H1 (cell line): ENCODE measurements around the gene ENKUR. TPM values are rescaled to one million over a fixed set of nuclear protein-coding genes. Genes with fewer than 3 reads are reported as not detected.

Experiments
- CTCF ChIA-PET: fragments of 300-600 bp; sonication (Branson Sonifier 250); formaldehyde crosslinking; loops from one replicate; lab custom pipeline; 2021; ENCODE audit not compliant: partially characterized antibody; lab: Charles Lee
- POLR2A ChIA-PET: fragments of 300-600 bp; sonication (Branson Sonifier 250); formaldehyde crosslinking; loops from one replicate; lab custom pipeline; 2021; ENCODE audit warnings: inconsistent platforms; ENCODE audit not compliant: partially characterized antibody; lab: Charles Lee
- DNase-seq, 2 experiments: peaks; one replicate each; pipeline versions ENCODE4 v3.0.0 to v3.0.0-alpha.2; 2010 to 2022; ENCODE audit warnings: low spot score in 2 of 2, low read depth in 1 of 2, mixed read lengths in 1 of 2
- FAIRE-seq: peaks from 2 replicates; lab custom pipeline; 2011; peaks lifted over from hg19 to GRCh38; lab: Jason Lieb, UNC
- H2AFZ ChIP-seq: 2 replicates; pipeline ENCODE4 v1.8.1; 2012; ENCODE audit warnings: low read length, inconsistent platforms
- H2AK5ac ChIP-seq: 2 replicates; pipeline ENCODE4 v1.6.1; 2013; ENCODE audit warnings: low read depth, low read length
- H2BK120ac ChIP-seq: replicated peaks from 2 replicates; pipeline ENCODE3; 2013; ENCODE audit warnings: low read depth, low read length, inconsistent platforms
- H2BK12ac ChIP-seq: 2 replicates; pipeline ENCODE4 v1.6.1; 2013; ENCODE audit warnings: low read depth, low read length
- H2BK15ac ChIP-seq: 2 replicates; pipeline ENCODE4 v1.6.1; 2013; ENCODE audit warnings: low read length
- H2BK20ac ChIP-seq: 2 replicates; pipeline ENCODE4 v1.6.1; 2013; ENCODE audit warnings: low read length
- H2BK5ac ChIP-seq: 2 replicates; pipeline ENCODE4 v1.6.1; 2013; ENCODE audit warnings: low read depth, low read length
- H3K14ac ChIP-seq: 2 replicates; pipeline ENCODE4 v1.6.1; 2013; ENCODE audit warnings: inconsistent platforms; ENCODE audit not compliant: insufficient read length
- H3K18ac ChIP-seq: 2 replicates; pipeline ENCODE4 v1.6.1; 2013; ENCODE audit warnings: low read length; ENCODE audit errors: extremely low read depth
- H3K23ac ChIP-seq: 2 replicates; pipeline ENCODE4 v1.6.1; 2013; ENCODE audit warnings: inconsistent platforms; ENCODE audit not compliant: insufficient read length
- H3K23me2 ChIP-seq: 2 replicates; pipeline ENCODE4 v1.6.1; 2013; ENCODE audit warnings: low read depth, low read length
- H3K27ac ChIP-seq: 2 replicates; pipeline ENCODE4 v1.6.1; 2011; ENCODE audit warnings: low read depth, low read length, inconsistent platforms
- H3K27me3 ChIP-seq, 4 experiments: replicated peaks in 1 of 4; 1 replicate in 1 of 4; 2 replicates in 3 of 4; pipeline versions ENCODE4 v1.6.1 to v1.8.1; 2011 to 2013; ENCODE audit warnings: low read length in 3 of 4, mild to moderate bottlenecking in 3 of 4, inconsistent platforms in 2 of 4, mixed read lengths in 2 of 4, moderate library complexity in 1 of 4; ENCODE audit not compliant: control insufficient read depth in 3 of 4, insufficient read depth in 3 of 4; ENCODE audit errors: extremely low read depth in 1 of 4
- H3K36me3 ChIP-seq, 4 experiments: 2 replicates each; pipeline versions ENCODE4 v1.6.1 to v1.8.1; 2011 to 2013; ENCODE audit warnings: mild to moderate bottlenecking in 4 of 4, low read length in 3 of 4, moderate library complexity in 2 of 4, control low read depth in 1 of 4, inconsistent platforms in 1 of 4; ENCODE audit not compliant: insufficient read depth in 4 of 4, control insufficient read depth in 2 of 4
- H3K4ac ChIP-seq: replicated peaks from 2 replicates; pipeline ENCODE3; 2013; ENCODE audit warnings: low read length, low read depth, mixed read lengths, inconsistent platforms; ENCODE audit not compliant: insufficient read length
- H3K4me1 ChIP-seq, 4 experiments: replicated peaks in 1 of 4; 1 replicate in 1 of 4; 2 replicates in 3 of 4; pipeline versions ENCODE4 v1.6.1 to v1.8.1; 2011 to 2013; ENCODE audit warnings: low read length in 3 of 4, inconsistent platforms in 2 of 4, mixed read lengths in 1 of 4; ENCODE audit not compliant: insufficient read depth in 4 of 4, control insufficient read depth in 3 of 4
- H3K4me2 ChIP-seq, 2 experiments: 2 replicates each; pipeline versions ENCODE4 v1.6.1 to v1.8.1; 2011 to 2013; ENCODE audit warnings: low read depth in 2 of 2, low read length in 2 of 2, control low read depth in 1 of 2, inconsistent platforms in 1 of 2, mild to moderate bottlenecking in 1 of 2; ENCODE audit not compliant: insufficient read depth in 1 of 2
- H3K4me3 ChIP-seq, 4 experiments: fragments of 200-600, 300-600 bp in 1 of 4; sonication (generic), shearing (Covaris generic), sonication (Bioruptor Twin) in 1 of 4; 2 replicates each; pipeline versions ENCODE4 v1.5.1 to v1.8.1; 2011 to 2016; ENCODE audit warnings: low read length in 4 of 4, low read depth in 3 of 4, control low read depth in 2 of 4, inconsistent platforms in 2 of 4, mild to moderate bottlenecking in 2 of 4, mixed read lengths in 1 of 4, moderate library complexity in 1 of 4; ENCODE audit not compliant: insufficient read depth in 2 of 4; ENCODE audit errors: extremely low read depth in 1 of 4
- H3K56ac ChIP-seq: replicated peaks from 2 replicates; pipeline ENCODE3; 2013; ENCODE audit warnings: low read depth, mild to moderate bottlenecking, mixed read lengths, low read length, inconsistent platforms; ENCODE audit not compliant: insufficient read length
- H3K79me1 ChIP-seq: 2 replicates; pipeline ENCODE4 v1.6.1; 2013; ENCODE audit warnings: low read depth, low read length, control low read depth
- H3K79me2 ChIP-seq, 2 experiments: 2 replicates each; pipeline versions ENCODE4 v1.6.1 to v1.8.1; 2012 to 2013; ENCODE audit warnings: low read length in 2 of 2, mild to moderate bottlenecking in 2 of 2, inconsistent platforms in 1 of 2; ENCODE audit not compliant: insufficient read depth in 2 of 2, control insufficient read depth in 1 of 2
- H3K9ac ChIP-seq, 4 experiments: replicated peaks in 1 of 4; 1 replicate in 1 of 4; 2 replicates in 3 of 4; pipeline versions ENCODE4 v1.6.1 to v1.8.1; 2011 to 2013; ENCODE audit warnings: low read depth in 3 of 4, low read length in 3 of 4, control low read depth in 2 of 4, mild to moderate bottlenecking in 2 of 4, moderate library complexity in 2 of 4, inconsistent platforms in 1 of 4; ENCODE audit errors: extremely low read depth in 1 of 4
- H3K9me3 ChIP-seq, 2 experiments: 2 replicates each; pipeline versions ENCODE4 v1.6.1 to v1.8.1; 2012 to 2013; ENCODE audit warnings: mild to moderate bottlenecking in 2 of 2, moderate library complexity in 2 of 2, control low read depth in 1 of 2, inconsistent platforms in 1 of 2, low read depth in 1 of 2, low read length in 1 of 2, mixed read lengths in 1 of 2; ENCODE audit not compliant: insufficient read depth in 2 of 2
- H4K20me1 ChIP-seq, 2 experiments: replicated peaks in 1 of 2; 2 replicates each; pipeline versions ENCODE3 to v1.8.1; 2011 to 2013; ENCODE audit warnings: inconsistent platforms in 2 of 2, low read length in 2 of 2, mild to moderate bottlenecking in 1 of 2; ENCODE audit not compliant: insufficient read depth in 2 of 2, control insufficient read depth in 1 of 2
- H4K5ac ChIP-seq: 2 replicates; pipeline ENCODE4 v1.6.1; 2013; ENCODE audit warnings: low read length, low read depth, mixed read lengths, inconsistent platforms; ENCODE audit not compliant: insufficient read length
- H4K8ac ChIP-seq: 2 replicates; pipeline ENCODE4 v1.8.0; 2013; ENCODE audit warnings: mild to moderate bottlenecking, moderate library complexity, low read length, inconsistent platforms; ENCODE audit not compliant: insufficient read depth; ENCODE audit errors: extremely low read depth
- H4K91ac ChIP-seq: replicated peaks from 2 replicates; pipeline ENCODE3; 2013; ENCODE audit warnings: low read length, mixed read lengths, inconsistent platforms; ENCODE audit not compliant: insufficient read length
- ATF2 ChIP-seq: IDR thresholded peaks from 2 replicates; pipeline ENCODE4 v1.6.1; 2012; ENCODE audit warnings: low read length, inconsistent platforms
- BACH1 ChIP-seq: IDR thresholded peaks from 2 replicates; pipeline ENCODE4 v1.6.1; 2012; ENCODE audit warnings: low read length, improper control_type of control experiment
- BCL11A ChIP-seq, 2 experiments: IDR thresholded peaks; one replicate each; pipeline ENCODE4 v1.6.1; 2011; ENCODE audit warnings: low read depth in 2 of 2, low read length in 2 of 2, mild to moderate bottlenecking in 2 of 2
- CEBPB ChIP-seq: IDR thresholded peaks from 2 replicates; pipeline ENCODE4 v1.6.1; 2012; ENCODE audit warnings: low read depth, low read length
- HDAC2 ChIP-seq, 2 experiments: fragments of 300-600 bp in 1 of 2; sonication (generic) in 1 of 2; IDR thresholded peaks; 2 replicates each; pipeline ENCODE4 v1.6.1; 2011 to 2012; ENCODE audit warnings: low read depth in 2 of 2, low read length in 2 of 2, mild to moderate bottlenecking in 2 of 2, moderate library complexity in 2 of 2, borderline replicate concordance in 1 of 2, inconsistent platforms in 1 of 2
- JUND ChIP-seq: IDR thresholded peaks from 2 replicates; pipeline ENCODE4 v1.6.1; 2011; ENCODE audit warnings: mild to moderate bottlenecking, improper control_type of control experiment, low read length
- NRF1 ChIP-seq: IDR thresholded peaks from 2 replicates; pipeline ENCODE4 v1.6.1; 2011; ENCODE audit warnings: mild to moderate bottlenecking, low read depth, low read length, improper control_type of control experiment
- RAD21 ChIP-seq, 2 experiments: IDR thresholded peaks in 1 of 2; conservative IDR thresholded peaks in 1 of 2; 2 replicates each; pipeline ENCODE4 v1.6.1; 2011; ENCODE audit warnings: low read depth in 2 of 2, low read length in 2 of 2, improper control_type of control experiment in 1 of 2, inconsistent platforms in 1 of 2, mild to moderate bottlenecking in 1 of 2, moderate library complexity in 1 of 2
- SP1 ChIP-seq: IDR thresholded peaks from 2 replicates; pipeline ENCODE4 v1.6.1; 2011; ENCODE audit warnings: low read depth, low read length
- TAF1 ChIP-seq: IDR thresholded peaks from 2 replicates; pipeline ENCODE4 v1.6.1; 2011; ENCODE audit warnings: mild to moderate bottlenecking, low read depth, low read length
- TBP ChIP-seq: IDR thresholded peaks from 2 replicates; pipeline ENCODE4 v1.6.1; 2011; ENCODE audit warnings: low read depth, low read length, improper control_type of control experiment
- TCF12 ChIP-seq: IDR thresholded peaks from 2 replicates; pipeline ENCODE4 v1.6.1; 2011; ENCODE audit warnings: low read depth, mild to moderate bottlenecking, low read length
- YY1 ChIP-seq: IDR thresholded peaks from 2 replicates; pipeline ENCODE4 v1.6.1; 2011; ENCODE audit warnings: low read depth, mild to moderate bottlenecking, low read length
- WGBS, 2 experiments: shearing (Covaris generic) in 1 of 2; methylation state at CpG; one replicate each; pipeline versions ENCODE4 v1.1.6 to v1.1.7; 2013 to 2015; ENCODE audit warnings: low lambda C conversion rate in 2 of 2, mixed read lengths in 2 of 2, inconsistent platforms in 1 of 2, low coverage in 1 of 2, missing lambda C conversion rate in 1 of 2; ENCODE audit not compliant: insufficient replicate concordance in 2 of 2, insufficient coverage in 1 of 2, insufficient read length in 1 of 2; ENCODE audit errors: extremely low coverage in 1 of 2, missing lambda C conversion rate in 1 of 2; 5-methylcytosine and 5-hydroxymethylcytosine counted together
- polyA plus RNA-seq, 7 experiments: library from polyadenylated mRNA; depleted of rRNA in 3 of 7; stranded (reverse) in 5 of 7; unstranded in 2 of 7; fragments of >200 nt in 5 of 7; fragments of 200-250 nt in 2 of 7; gene quantifications; 1 replicate in 5 of 7; 2 replicates in 1 of 7; 4 replicates in 1 of 7; pipeline versions ENCODE4 v1.2.1 to v1.2.3, GENCODE V29; 2011 to 2013; ENCODE audit warnings: missing spikeins in 2 of 7, mixed read lengths in 2 of 7
- total RNA-seq: library from RNA; stranded (reverse); fragmentation: NEBNext Ultra II Directional; extraction: Animal tissue kit (Norgen Biotek cat#: 25700); gene quantifications from 2 replicates; pipeline ENCODE4 v1.2.1, GENCODE V29; 2021

The ENKUR gene
- total and polyA plus RNA-seq, 2 of the 8 experiments (the other 6 are each of a cell fraction or from before 2014, with no cell fraction given), result not detected

DNA sequence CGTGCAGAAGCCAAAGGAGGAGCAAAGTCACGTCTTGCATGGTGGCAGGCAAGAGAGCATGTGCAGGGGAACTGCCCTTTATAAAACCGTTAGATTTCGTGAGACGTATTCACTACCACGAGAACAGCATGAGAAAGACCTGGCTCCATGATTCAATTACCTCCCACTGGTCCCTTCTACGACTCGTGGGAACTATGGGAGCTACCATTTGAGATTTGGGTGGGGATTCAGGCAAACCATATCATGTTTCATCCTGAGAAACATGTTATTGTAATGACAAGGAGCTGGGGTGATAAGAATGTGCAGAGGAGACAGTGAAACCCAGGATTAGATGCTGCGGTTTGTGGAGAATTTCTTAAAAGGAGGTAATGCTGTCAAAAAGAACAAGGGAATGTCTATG lies 34.4 kb upstream of the ENKUR start:
- H3K4me3 ChIP-seq, result no peak overlapping the region
- H4K20me1 ChIP-seq, result no peaks in the 10 kb centered on the region
- no peak overlapping the region for H3K9ac ChIP-seq
- WGBS, 2 experiments, result 85% methylated on average over 9 of the region's 9 CpGs; no CpG with 5 or more reads in 1 of the 2 experiments
- no peak overlapping the region for H3K14ac ChIP-seq
- no peaks in the 10 kb centered on the region for H3K36me3 ChIP-seq
- H4K91ac ChIP-seq, result no peak overlapping the region
- H2AK5ac ChIP-seq, result no peak overlapping the region
- no peak overlapping the region for H2BK15ac ChIP-seq
- H3K27me3 ChIP-seq, result no peaks in the 10 kb centered on the region
- H3K56ac ChIP-seq, result no peak overlapping the region
- no peak overlapping the region for H2BK5ac ChIP-seq
- FAIRE-seq, result no peak
- no peaks in the 10 kb centered on the region for H3K79me1 ChIP-seq
- H3K18ac ChIP-seq, result no peak overlapping the region
- H3K23ac ChIP-seq, result no peak overlapping the region
- ChIA-PET POLR2A (no interaction called here), CTCF (no interaction called here)
- H2BK12ac ChIP-seq, result no peak overlapping the region
- H3K4me1 ChIP-seq, result no peaks in the 10 kb centered on the region
- H3K4me2 ChIP-seq, result no peak overlapping the region
- DNase-seq, result no peak
- no peak overlapping the region; the same call in 1 of the 2 replicates for H2AFZ ChIP-seq
- H4K8ac ChIP-seq, result no peak overlapping the region
- H3K4ac ChIP-seq, result no peak overlapping the region
- no peaks in the 10 kb centered on the region for H3K9me3 ChIP-seq
- no peaks in the 10 kb centered on the region for H3K79me2 ChIP-seq
- no peak overlapping the region for H2BK20ac ChIP-seq
- no peak overlapping the region for H3K27ac ChIP-seq
- no peak overlapping the region for H2BK120ac ChIP-seq
- H4K5ac ChIP-seq, result no peak overlapping the region
- H3K23me2 ChIP-seq, result no peaks in the 10 kb centered on the region
- TF ChIP-seq BACH1 (no peak), TAF1 (no peak), SP1 (no peak), CEBPB (no peak), HDAC2 (IDR thresholded peaks at IDR 0.05; ENCODE audit: borderline replicate concordance in 1 of 2, low read depth in 2 of 2, low read length in 2 of 2) (no peak), NRF1 (no peak), TBP (no peak), ATF2 (no peak), RAD21 (IDR thresholded peaks at IDR 0.05 in 1 of 2, conservative IDR thresholded peaks at IDR 0.05 in 1 of 2; ENCODE audit: low read depth in 2 of 2, low read length in 2 of 2) (no peak), JUND (no peak), BCL11A (IDR thresholded peaks at IDR 0.05; ENCODE audit: low read depth in 2 of 2, low read length in 2 of 2) (no peak), YY1 (no peak), TCF12 (no peak)
